ENCODE data around the gene SEC14L1.
A peak's percentile ranks its signal among the peaks of the same experiment; 100 is the strongest.

Gene SEC14L1

GRCh38 chr17:77203846-77204245 is 63.1 kb downstream of the SEC14L1 start:
- H2AFZ ChIP-seq (ENCODE audit: low read length): no peak overlapping the region
- peaks cover 48% of the 10 kb centered on the region for H3F3A ChIP-seq (ENCODE audit: insufficient read depth, low read length)
- H3K27me3 ChIP-seq (replicated peaks; ENCODE audit: insufficient read depth, low read length): no peaks in the 10 kb centered on the region
- no peaks in the 10 kb centered on the region for H4K20me1 ChIP-seq (ENCODE audit: insufficient read depth, low read length)
- no peak overlapping the region for H3K9ac ChIP-seq (ENCODE audit: low read length)
- no peaks in the 10 kb centered on the region for H3K9me2 ChIP-seq (replicated peaks; ENCODE audit: insufficient read depth, low read length)
- H3K9me3 ChIP-seq (replicated peaks; ENCODE audit: insufficient read depth, low read length): no peaks in the 10 kb centered on the region
- H3K27ac ChIP-seq (ENCODE audit: low read length): no peak overlapping the region
- no peak for TF ChIP-seq EZH2 (optimal IDR thresholded peaks at IDR 0.05; ENCODE audit: low read depth, low read length)
- no peak for TF ChIP-seq EZH2phosphoT487 (IDR thresholded peaks at IDR 0.05; ENCODE audit: low read length)
- no peak for TF ChIP-seq CTCF (IDR thresholded peaks at IDR 0.05; ENCODE audit: low read length)
- peaks cover 93% of the 10 kb centered on the region for H3K79me2 ChIP-seq (ENCODE audit: low read length)
- peaks cover 39% of the 10 kb centered on the region for H3K4me1 ChIP-seq (ENCODE audit: low read length)
- DNase-seq: no peak
- peaks cover 62% of the 10 kb centered on the region for H3K36me3 ChIP-seq (replicated peaks; ENCODE audit: insufficient read depth, low read length)
- H3K4me2 ChIP-seq (ENCODE audit: low read depth, low read length): no peak overlapping the region
- H3K4me3 ChIP-seq (ENCODE audit: low read length): no peak overlapping the region

GRCh38 chr17:77204536-77204935 is 63.8 kb downstream of the SEC14L1 start:
- Histone ChIP-seq H3K4me2 (ENCODE audit: low read depth, low read length) (no peak overlapping the region), H4K20me1 (ENCODE audit: insufficient read depth, low read length) (no peaks in the 10 kb centered on the region), H3F3A (ENCODE audit: insufficient read depth, low read length) (peaks cover 55% of the 10 kb centered on the region), H3K4me3 (ENCODE audit: low read length) (no peak overlapping the region), H3K79me2 (ENCODE audit: low read length) (peaks cover 86% of the 10 kb centered on the region), H3K27ac (ENCODE audit: low read length) (no peak overlapping the region), H3K36me3 (replicated peaks; ENCODE audit: insufficient read depth, low read length) (peaks cover 57% of the 10 kb centered on the region), H3K9ac (ENCODE audit: low read length) (no peak overlapping the region), H3K4me1 (ENCODE audit: low read length) (peaks cover 46% of the 10 kb centered on the region), H2AFZ (ENCODE audit: low read length) (no peak overlapping the region), H3K9me2 (replicated peaks; ENCODE audit: insufficient read depth, low read length) (no peaks in the 10 kb centered on the region), H3K27me3 (replicated peaks; ENCODE audit: insufficient read depth, low read length) (no peaks in the 10 kb centered on the region), H3K9me3 (replicated peaks; ENCODE audit: insufficient read depth, low read length) (no peaks in the 10 kb centered on the region)
- TF ChIP-seq CTCF (IDR thresholded peaks at IDR 0.05; ENCODE audit: low read length) (no peak), EZH2phosphoT487 (IDR thresholded peaks at IDR 0.05; ENCODE audit: low read length) (no peak), EZH2 (optimal IDR thresholded peaks at IDR 0.05; ENCODE audit: low read depth, low read length) (no peak)
- DNase-seq: no peak

DNA sequence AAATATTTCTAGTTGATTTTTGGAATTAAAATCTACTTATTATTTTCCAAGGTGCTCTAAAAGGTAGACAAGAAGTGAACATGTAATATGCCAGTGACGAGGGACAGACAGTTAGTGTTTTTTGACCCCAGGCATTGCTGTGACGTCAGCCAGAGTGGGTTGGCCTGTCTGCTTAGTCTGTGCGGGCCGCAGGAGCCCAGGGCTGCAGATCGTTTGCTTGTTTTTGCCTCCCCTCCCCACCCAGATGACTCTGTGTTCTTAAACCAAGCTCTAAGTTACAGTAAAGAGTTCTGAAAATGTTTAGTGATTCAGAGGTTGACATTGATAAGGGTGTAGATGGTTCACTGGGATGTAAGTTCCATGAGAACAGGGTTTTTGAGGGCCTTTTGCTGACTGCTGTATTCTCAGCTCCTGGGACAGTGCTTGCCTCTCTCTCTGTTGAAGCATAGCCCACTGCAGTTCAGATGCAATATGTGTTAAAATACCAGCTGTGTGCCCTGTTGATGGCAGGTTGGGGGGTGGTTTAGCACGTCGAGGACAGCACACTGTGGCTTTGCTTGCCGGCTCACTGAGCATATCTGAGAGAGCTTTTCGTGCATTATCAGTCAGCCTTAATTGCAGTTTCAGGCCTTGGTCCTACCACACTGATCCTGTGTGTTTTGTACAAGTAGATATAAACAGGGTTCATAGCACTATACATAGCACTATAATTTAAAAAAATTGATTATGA is 64.8 kb downstream of the SEC14L1 start:
- Histone ChIP-seq H3K4me2 (ENCODE audit: low read depth, low read length) (no peak overlapping the region), H3K9me2 (replicated peaks; ENCODE audit: insufficient read depth, low read length) (no peaks in the 10 kb centered on the region), H4K20me1 (ENCODE audit: insufficient read depth, low read length) (no peaks in the 10 kb centered on the region), H3K9me3 (replicated peaks; ENCODE audit: insufficient read depth, low read length) (no peaks in the 10 kb centered on the region), H3K27ac (ENCODE audit: low read length) (peak overlapping the region; percentile 2; the same call in 1 of the 2 replicates), H2AFZ (ENCODE audit: low read length) (no peak overlapping the region), H3K9ac (ENCODE audit: low read length) (no peak overlapping the region), H3K4me3 (ENCODE audit: low read length) (no peak overlapping the region), H3K36me3 (replicated peaks; ENCODE audit: insufficient read depth, low read length) (peaks cover 49% of the 10 kb centered on the region), H3K4me1 (ENCODE audit: low read length) (peaks cover 56% of the 10 kb centered on the region), H3K27me3 (replicated peaks; ENCODE audit: insufficient read depth, low read length) (no peaks in the 10 kb centered on the region), H3F3A (ENCODE audit: insufficient read depth, low read length) (peaks cover 65% of the 10 kb centered on the region), H3K79me2 (ENCODE audit: low read length) (peaks cover 77% of the 10 kb centered on the region)
- DNase-seq: no peak
- TF ChIP-seq CTCF (IDR thresholded peaks at IDR 0.05; ENCODE audit: low read length): no peak
- no peak for TF ChIP-seq EZH2 (optimal IDR thresholded peaks at IDR 0.05; ENCODE audit: low read depth, low read length)
- no peak for TF ChIP-seq EZH2phosphoT487 (IDR thresholded peaks at IDR 0.05; ENCODE audit: low read length)
